ENCODE measurements around the gene DYNLL2. TPM values are rescaled to one million over a fixed set of nuclear protein-coding genes. Genes with fewer than 3 reads are reported as not detected.

Gene DYNLL2
- total and polyA plus RNA-seq, 11 donors, result 41.4 to 102 (median 74.0) TPM

DNA sequence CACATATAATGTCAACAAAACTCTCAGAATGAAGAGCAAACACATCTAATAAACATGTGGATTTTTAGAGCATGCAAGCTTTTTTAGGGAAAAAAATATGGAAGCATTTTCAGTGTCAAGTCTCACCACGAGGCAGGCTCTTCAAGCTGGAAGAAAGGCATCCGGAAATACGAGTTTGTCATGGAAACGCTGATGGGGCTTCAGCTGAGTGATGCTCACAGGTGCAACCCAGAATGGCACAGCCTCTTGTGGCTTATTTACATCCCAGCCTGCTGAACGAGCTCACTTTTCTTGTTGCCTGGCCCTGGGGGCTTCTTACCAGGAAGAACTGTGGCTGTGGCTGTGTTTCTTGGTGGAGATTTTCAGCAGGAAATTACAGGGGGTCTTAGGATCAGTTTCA, 24.1 kb upstream of the DYNLL2 start:
- DNase-seq (no peak), ATAC-seq (no peak)
- WGBS, 4 donors, result 68 to 75% (median 70%) methylated on average over 5 of the region's 5 CpGs
- Histone ChIP-seq H3K9me3 (no peaks in the 10 kb centered on the region), H3K27me3 (no peaks in the 10 kb centered on the region), H3K4me1 (peaks cover 0 to 17% (median 9%) of the 10 kb centered on the region in 12 donors), H3K4me3 (no peak overlapping the region), H3K36me3 (no peaks in the 10 kb centered on the region), H3K27ac (no peak overlapping the region)
- intact Hi-C loops (cut with DNase I), result no loop called here
- TF ChIP-seq, protein P1, sequence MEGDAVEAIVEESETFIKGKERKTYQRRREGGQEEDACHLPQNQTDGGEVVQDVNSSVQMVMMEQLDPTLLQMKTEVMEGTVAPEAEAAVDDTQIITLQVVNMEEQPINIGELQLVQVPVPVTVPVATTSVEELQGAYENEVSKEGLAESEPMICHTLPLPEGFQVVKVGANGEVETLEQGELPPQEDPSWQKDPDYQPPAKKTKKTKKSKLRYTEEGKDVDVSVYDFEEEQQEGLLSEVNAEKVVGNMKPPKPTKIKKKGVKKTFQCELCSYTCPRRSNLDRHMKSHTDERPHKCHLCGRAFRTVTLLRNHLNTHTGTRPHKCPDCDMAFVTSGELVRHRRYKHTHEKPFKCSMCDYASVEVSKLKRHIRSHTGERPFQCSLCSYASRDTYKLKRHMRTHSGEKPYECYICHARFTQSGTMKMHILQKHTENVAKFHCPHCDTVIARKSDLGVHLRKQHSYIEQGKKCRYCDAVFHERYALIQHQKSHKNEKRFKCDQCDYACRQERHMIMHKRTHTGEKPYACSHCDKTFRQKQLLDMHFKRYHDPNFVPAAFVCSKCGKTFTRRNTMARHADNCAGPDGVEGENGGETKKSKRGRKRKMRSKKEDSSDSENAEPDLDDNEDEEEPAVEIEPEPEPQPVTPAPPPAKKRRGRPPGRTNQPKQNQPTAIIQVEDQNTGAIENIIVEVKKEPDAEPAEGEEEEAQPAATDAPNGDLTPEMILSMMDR (IDR thresholded peaks at IDR 0.05), result no peak
- no peak for TF ChIP-seq POLR2A (IDR thresholded peaks at IDR 0.05)

DNA sequence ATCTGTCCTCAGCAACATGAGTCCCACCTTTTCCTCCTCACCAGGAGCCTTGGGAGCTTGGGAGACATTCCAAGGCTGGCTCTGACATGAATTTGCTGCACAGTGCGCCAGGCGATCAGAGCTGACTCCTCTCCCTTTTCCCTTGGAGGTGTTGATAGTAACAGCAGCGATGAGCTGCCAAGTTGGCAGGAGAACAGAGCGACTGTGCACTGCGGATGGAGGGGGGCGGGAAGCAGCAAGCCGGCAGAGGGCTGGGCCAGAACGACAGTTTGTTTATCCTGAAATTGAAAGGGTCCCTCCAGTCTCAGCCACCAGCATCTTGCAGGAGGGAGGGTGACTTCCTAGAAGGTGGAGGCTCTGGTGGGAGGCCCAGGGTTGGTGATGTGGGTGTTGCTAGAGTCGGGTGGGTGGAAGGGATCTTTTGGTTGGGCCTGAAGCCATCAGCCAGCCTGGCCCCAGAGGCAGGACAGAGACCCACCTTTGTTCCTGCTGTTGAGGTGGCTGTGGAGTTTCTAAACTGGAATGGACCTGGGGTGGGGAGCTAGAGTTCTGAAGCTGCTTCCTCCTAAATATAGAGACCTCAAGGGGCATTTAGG, 22.5 kb upstream of the DYNLL2 start:
- 4 to 12% (median 6%) methylated on average over 9 of the region's 9 CpGs for WGBS, 4 donors
- no peaks in the 10 kb centered on the region for H3K27me3 ChIP-seq
- no peaks in the 10 kb centered on the region for H3K9me3 ChIP-seq
- ATAC-seq (peak; percentile 91 to 96 (median 94)), DNase-seq (peak; percentile 65 to 79 (median 71))
- no peak overlapping the region for H3K4me3 ChIP-seq
- peaks cover 0 to 23% (median 9%) of the 10 kb centered on the region in 12 donors for H3K4me1 ChIP-seq
- H3K27ac ChIP-seq, result peak overlapping the region in 2 of 12 donors; percentile 38 to 56
- intact Hi-C loops (cut with DNase I), result loop anchor here in 1 of 10 donors (5.0 kb wide), 1 partner anchor 38 kb away; no protein-coding TSS in a partner anchor
- H3K36me3 ChIP-seq, result no peaks in the 10 kb centered on the region
- TF ChIP-seq POLR2A (IDR thresholded peaks at IDR 0.05), result no peak
- TF ChIP-seq, protein P1 (IDR thresholded peaks at IDR 0.05), result no peak

DNA sequence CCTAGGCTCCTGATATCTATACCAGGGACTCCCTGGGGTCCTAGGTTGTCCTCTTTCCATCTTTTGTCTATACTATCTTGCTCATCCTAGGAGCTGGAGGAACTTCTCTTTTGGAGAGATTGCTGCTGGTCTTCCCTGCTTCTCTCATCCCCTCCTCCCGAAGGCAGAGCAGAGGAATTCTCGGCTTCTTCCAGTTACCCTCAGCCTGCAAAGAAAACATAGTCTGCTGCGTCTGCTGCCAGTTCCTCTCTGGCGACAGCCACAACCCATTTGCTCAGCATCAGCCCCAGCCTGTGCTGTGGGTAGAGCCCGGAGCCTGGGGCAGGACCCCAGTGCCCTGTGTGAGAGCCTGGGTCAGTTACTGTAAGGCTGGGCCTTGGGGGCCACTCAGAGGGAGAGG, 21.5 kb upstream of the DYNLL2 start:
- Histone ChIP-seq H3K27me3 (no peaks in the 10 kb centered on the region), H3K27ac (no peak overlapping the region), H3K4me3 (no peak overlapping the region), H3K36me3 (no peaks in the 10 kb centered on the region), H3K4me1 (peaks cover 0 to 31% (median 9%) of the 10 kb centered on the region in 12 donors), H3K9me3 (no peaks in the 10 kb centered on the region)
- TF ChIP-seq, protein P1 (IDR thresholded peaks at IDR 0.05), result no peak
- TF ChIP-seq POLR2A (IDR thresholded peaks at IDR 0.05), result no peak
- intact Hi-C loops (cut with DNase I), result loop anchor here in 1 of 10 donors (5.0 kb wide), 1 partner anchor 39 kb away; no protein-coding TSS in a partner anchor
- ATAC-seq, result no peak
- DNase-seq, result no peak
- WGBS, 4 donors, result 68 to 84% (median 83%) methylated on average over 4 to 5 of the region's 5 CpGs

DNA sequence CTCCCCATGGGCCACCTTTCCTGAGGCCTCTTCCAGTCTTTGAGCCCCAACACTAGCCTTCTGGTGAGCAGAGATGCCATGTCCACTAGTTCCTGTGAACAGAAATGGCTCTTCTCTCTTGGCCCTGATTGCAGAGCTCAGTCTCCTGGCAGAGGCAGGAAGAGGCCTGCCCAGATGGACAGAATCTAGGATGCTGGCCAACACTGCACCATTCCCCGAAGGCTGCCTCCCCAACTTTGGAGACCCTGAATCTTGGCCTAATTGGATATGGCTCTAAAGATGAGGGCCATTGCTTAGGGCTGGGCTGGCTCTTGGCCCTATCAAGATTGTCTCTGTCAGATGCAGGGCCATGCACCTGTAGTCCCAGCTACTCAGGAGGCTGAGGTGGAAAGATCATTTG, 18.0 kb upstream of the DYNLL2 start:
- intact Hi-C loops (cut with DNase I), result no loop called here
- no peaks in the 10 kb centered on the region for H3K9me3 ChIP-seq
- TF ChIP-seq, protein P1 (IDR thresholded peaks at IDR 0.05), result no peak
- TF ChIP-seq POLR2A (IDR thresholded peaks at IDR 0.05), result no peak
- H3K36me3 ChIP-seq, result no peaks in the 10 kb centered on the region
- 40 to 67% (median 51%) methylated on average over 1 of the region's 1 CpG for WGBS, 4 donors
- no peak overlapping the region for H3K27ac ChIP-seq
- peak in 2 of 4 donors; percentile 21 to 40 for ATAC-seq
- no peaks in the 10 kb centered on the region for H3K27me3 ChIP-seq
- no peak for DNase-seq
- H3K4me1 ChIP-seq, result peaks cover 0 to 27% (median 6%) of the 10 kb centered on the region in 12 donors
- no peak overlapping the region for H3K4me3 ChIP-seq

All from heart left ventricle (tissue), 16 donors.